Measurements from ENCODE around the gene FBXO33. TPM values are rescaled to one million over a fixed set of nuclear protein-coding genes. Genes with fewer than 3 reads are reported as not detected.
"Not testable (repeated sequence)": the region's sequence is repeated elsewhere in the genome, so short reads cannot be mapped to it uniquely, and the experiment has no call there.

The FBXO33 gene
- polyA plus RNA-seq, 1 donor: 9.0 TPM

DNA sequence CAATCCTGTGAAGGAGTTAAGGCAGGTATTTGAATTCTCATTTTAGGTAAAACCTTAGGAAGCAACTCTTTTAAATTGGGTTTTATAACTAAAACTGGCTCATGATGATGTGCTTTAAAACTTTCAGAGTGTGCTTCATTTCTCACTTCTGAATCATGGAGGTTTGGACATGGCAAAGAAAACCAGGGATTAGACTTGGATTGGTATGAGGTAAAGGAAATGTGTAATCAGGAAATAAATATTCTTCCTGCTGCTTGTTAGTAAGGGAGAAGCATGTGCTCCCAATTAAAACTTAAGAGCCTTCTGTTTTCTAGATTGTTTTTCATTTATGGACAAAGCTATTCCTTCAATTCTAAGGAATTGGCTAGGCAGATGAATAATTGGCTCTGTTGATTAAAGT lies 57.4 kb downstream of the FBXO33 start:
- no peak for DNase-seq
- Histone ChIP-seq H3K36me3 (ENCODE audit: control insufficient read depth, insufficient read depth, low read length) (peaks cover 8% of the 10 kb centered on the region), H3K27ac (ENCODE audit: low read length) (no peak overlapping the region), H3K4me1 (ENCODE audit: control insufficient read depth, insufficient read depth, low read length) (no peaks in the 10 kb centered on the region), H3K9me3 (ENCODE audit: control insufficient read depth, low read depth, low read length) (no peaks in the 10 kb centered on the region), H3K4me3 (ENCODE audit: low read length) (no peak overlapping the region), H3K27me3 (ENCODE audit: control insufficient read depth, insufficient read depth, low read length) (no peaks in the 10 kb centered on the region)

DNA sequence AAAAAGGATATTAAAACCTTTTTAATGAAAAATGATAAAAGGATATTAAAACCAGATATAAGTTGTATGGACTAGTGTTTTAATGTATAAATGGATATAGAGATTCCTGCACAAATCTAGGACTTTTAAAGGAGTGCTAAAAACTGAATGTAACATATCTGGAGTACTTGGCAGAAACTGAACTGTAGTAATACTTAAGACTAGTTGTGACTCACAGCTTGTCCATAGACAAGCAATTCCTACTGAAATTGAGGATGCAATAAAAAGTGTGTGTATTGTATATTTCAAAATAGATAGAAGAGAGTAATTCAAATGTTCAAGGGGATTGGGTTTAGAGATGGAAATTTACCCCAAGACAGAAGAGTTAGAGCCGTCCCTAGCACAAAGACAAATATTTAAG lies 59.6 kb downstream of the FBXO33 start:
- no peaks in the 10 kb centered on the region for H3K9me3 ChIP-seq (ENCODE audit: control insufficient read depth, low read depth, low read length)
- DNase-seq: no peak
- no CpG with 5 or more reads among the region's 1 CpG for WGBS (ENCODE audit: insufficient coverage, low lambda C conversion rate)
- H3K4me3 ChIP-seq (ENCODE audit: low read length): no peak overlapping the region
- H3K36me3 ChIP-seq (ENCODE audit: control insufficient read depth, insufficient read depth, low read length): peaks cover 15% of the 10 kb centered on the region
- H3K4me1 ChIP-seq (ENCODE audit: control insufficient read depth, insufficient read depth, low read length): no peaks in the 10 kb centered on the region
- H3K27ac ChIP-seq (ENCODE audit: low read length): no peak overlapping the region
- H3K27me3 ChIP-seq (ENCODE audit: control insufficient read depth, insufficient read depth, low read length): no peaks in the 10 kb centered on the region

DNA sequence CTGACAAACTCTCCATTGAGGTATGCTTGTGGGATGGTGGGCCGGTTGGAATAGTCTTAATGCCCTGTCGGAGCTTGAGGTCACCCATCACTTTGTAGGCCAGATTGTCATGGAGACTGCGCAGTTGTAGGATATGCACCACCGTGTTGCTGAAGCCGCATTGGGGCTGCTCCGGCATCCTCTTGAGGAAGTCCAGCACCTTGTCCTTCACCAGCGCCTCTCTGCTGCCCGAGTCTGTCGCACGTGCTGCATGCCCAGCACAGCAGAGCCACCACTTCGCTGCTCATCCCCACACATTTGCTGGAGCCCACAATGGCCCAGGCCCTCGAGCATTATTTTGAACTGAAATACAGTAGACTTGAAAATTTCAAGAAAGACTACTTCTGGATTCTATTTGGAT lies 61.8 kb downstream of the FBXO33 start:
- no peak for DNase-seq
- Histone ChIP-seq H3K4me1 (ENCODE audit: control insufficient read depth, insufficient read depth, low read length) (no peaks in the 10 kb centered on the region), H3K9me3 (ENCODE audit: control insufficient read depth, low read depth, low read length) (peaks cover 4% of the 10 kb centered on the region), H3K36me3 (ENCODE audit: control insufficient read depth, insufficient read depth, low read length) (peaks cover 25% of the 10 kb centered on the region), H3K27ac (ENCODE audit: low read length) (no peak overlapping the region), H3K27me3 (ENCODE audit: control insufficient read depth, insufficient read depth, low read length) (no peaks in the 10 kb centered on the region), H3K4me3 (ENCODE audit: low read length) (no peak overlapping the region)
- no CpG with 5 or more reads among the region's 12 CpGs for WGBS (ENCODE audit: insufficient coverage, low lambda C conversion rate)

DNA sequence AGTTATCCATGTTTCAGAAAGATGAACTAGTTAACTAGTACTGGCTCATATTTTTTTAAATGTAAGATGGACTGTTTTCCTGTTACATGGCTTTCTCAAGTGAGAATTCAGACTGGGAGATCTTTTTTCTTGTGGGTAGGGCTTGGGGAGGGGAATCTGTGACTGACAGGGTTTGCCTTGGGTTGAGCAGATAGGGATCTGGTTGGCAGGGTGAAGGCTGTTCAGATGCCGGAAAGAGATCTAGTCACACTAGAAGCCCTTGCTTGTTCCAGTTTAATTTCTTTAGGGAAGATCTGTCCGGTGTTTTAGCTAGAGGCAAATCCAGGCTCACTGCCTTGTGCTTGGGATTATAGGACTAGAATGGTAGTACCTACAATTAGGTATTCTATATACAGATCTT lies 63.2 kb downstream of the FBXO33 start:
- Histone ChIP-seq H3K27ac (ENCODE audit: low read length) (no peak overlapping the region), H3K9me3 (ENCODE audit: control insufficient read depth, low read depth, low read length) (peaks cover 16% of the 10 kb centered on the region), H3K27me3 (ENCODE audit: control insufficient read depth, insufficient read depth, low read length) (no peaks in the 10 kb centered on the region), H3K36me3 (ENCODE audit: control insufficient read depth, insufficient read depth, low read length) (peaks cover 29% of the 10 kb centered on the region), H3K4me1 (ENCODE audit: control insufficient read depth, insufficient read depth, low read length) (no peaks in the 10 kb centered on the region), H3K4me3 (ENCODE audit: low read length) (no peak overlapping the region)
- no peak for DNase-seq
- no CpG with 5 or more reads among the region's 2 CpGs for WGBS (ENCODE audit: insufficient coverage, low lambda C conversion rate)

- Histone ChIP-seq H3K4me1 (ENCODE audit: control insufficient read depth, insufficient read depth, low read length) (no peaks in the 10 kb centered on the region), H3K36me3 (ENCODE audit: control insufficient read depth, insufficient read depth, low read length) (peaks cover 29% of the 10 kb centered on the region), H3K4me3 (ENCODE audit: low read length) (no peak overlapping the region), H3K9me3 (ENCODE audit: control insufficient read depth, low read depth, low read length) (peaks cover 16% of the 10 kb centered on the region), H3K27me3 (ENCODE audit: control insufficient read depth, insufficient read depth, low read length) (no peaks in the 10 kb centered on the region), H3K27ac (ENCODE audit: low read length) (no peak overlapping the region)
- 66% methylated on average over 3 of the region's 4 CpGs for WGBS (ENCODE audit: insufficient coverage, low lambda C conversion rate)
- peak; percentile 19 to 42 for DNase-seq
These were observed 63.8 kb downstream of the FBXO33 start for GRCh38 chr14:39368261-39368959.

DNA sequence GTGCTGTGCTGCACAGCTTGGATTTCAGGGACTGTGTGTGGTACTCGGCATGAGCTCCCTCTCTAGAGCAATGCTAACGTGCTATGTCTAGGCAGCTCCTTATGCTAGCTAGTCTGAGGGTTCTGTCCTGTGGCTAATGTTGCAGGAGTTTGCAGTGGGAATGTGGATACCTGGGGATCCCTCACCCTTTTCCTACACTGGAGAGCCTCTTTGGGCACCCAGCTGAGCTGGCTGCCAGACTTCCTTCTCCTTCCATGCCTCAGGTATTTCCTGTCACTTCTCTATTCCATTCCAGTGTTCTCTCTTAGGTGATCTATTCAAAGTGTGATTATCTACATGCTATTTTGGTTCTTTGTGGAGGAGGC lies 64.9 kb downstream of the FBXO33 start:
- Histone ChIP-seq H3K27ac (ENCODE audit: low read length) (no peak overlapping the region), H3K9me3 (ENCODE audit: control insufficient read depth, low read depth, low read length) (peaks cover 16% of the 10 kb centered on the region), H3K4me1 (ENCODE audit: control insufficient read depth, insufficient read depth, low read length) (no peaks in the 10 kb centered on the region), H3K4me3 (ENCODE audit: low read length) (no peak overlapping the region), H3K36me3 (ENCODE audit: control insufficient read depth, insufficient read depth, low read length) (peaks cover 31% of the 10 kb centered on the region), H3K27me3 (ENCODE audit: control insufficient read depth, insufficient read depth, low read length) (no peaks in the 10 kb centered on the region)
- no peak for DNase-seq
- WGBS (ENCODE audit: insufficient coverage, low lambda C conversion rate): no CpG with 5 or more reads among the region's 2 CpGs

DNA sequence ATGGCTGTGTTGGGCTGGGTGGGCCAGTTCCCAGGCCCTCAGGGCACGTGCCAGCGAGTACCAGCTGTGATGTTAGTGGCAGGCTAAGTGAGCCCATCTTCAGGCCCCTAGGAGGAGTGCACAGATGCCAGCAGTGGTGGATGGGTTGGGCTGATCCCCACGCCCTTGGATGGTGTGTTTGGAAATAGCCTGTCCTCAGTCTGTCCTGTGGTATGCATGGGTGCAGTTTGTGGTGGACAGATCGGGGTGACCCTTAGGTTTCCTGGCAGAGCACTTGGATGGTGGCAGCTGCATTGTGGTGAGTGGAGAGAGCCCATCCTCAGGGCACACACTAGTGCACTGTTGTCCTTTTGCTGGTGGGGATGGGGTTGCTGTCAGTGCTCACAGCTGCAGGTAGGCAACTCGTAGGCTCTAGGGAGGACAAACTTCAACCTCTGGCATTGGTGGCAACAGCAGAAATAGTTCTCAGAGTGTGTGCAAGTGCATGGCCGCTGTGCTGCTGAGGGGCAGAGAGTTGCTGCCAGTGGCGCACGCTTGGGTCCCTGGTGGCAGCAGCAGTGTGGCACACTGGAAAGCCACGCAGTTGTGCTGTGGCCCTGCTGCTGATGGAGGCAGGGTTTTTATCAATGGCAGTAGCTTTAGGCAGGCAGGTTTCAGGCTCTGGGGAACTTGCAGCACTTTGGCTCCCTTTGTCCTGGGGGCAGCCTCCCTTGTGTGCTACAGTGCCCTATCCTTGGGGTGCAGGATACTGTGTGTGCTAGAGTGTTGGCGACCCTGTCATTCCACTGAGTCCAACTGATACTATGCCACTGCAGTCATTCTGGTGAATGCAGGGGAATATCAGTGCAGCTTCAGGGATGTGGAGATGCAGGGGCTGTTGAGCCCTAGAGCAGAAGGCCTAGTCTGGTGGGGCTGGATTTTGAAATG lies 65.5 kb downstream of the FBXO33 start:
- H3K27me3 ChIP-seq (ENCODE audit: control insufficient read depth, insufficient read depth, low read length): no peaks in the 10 kb centered on the region
- no peaks in the 10 kb centered on the region for H3K4me1 ChIP-seq (ENCODE audit: control insufficient read depth, insufficient read depth, low read length)
- no peak for DNase-seq
- peaks cover 31% of the 10 kb centered on the region for H3K36me3 ChIP-seq (ENCODE audit: control insufficient read depth, insufficient read depth, low read length)
- peaks cover 16% of the 10 kb centered on the region for H3K9me3 ChIP-seq (ENCODE audit: control insufficient read depth, low read depth, low read length)
- WGBS (ENCODE audit: insufficient coverage, low lambda C conversion rate): no CpG with 5 or more reads among the region's 10 CpGs
- no peak overlapping the region for H3K27ac ChIP-seq (ENCODE audit: low read length)
- H3K4me3 ChIP-seq (ENCODE audit: low read length): no peak overlapping the region

DNA sequence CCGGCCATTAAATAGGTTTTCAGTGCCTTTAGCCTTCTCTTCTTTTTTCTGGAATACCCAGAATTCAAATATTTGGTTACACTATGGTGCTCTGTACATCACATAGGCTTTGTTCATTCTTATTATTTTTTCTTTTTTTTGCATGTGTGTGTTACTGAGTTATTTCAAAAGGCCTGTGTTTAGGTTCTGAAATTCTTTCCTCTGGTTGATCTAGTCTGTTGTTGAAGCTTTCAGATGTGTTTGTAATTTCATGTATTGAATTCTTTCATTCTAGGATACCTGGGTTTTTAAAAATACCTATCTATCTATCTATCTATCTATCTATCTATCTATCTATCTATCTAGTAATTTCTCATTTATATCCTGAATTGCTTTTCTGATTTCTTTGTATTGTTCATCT lies 66.9 kb downstream of the FBXO33 start:
- H3K27ac ChIP-seq (ENCODE audit: low read length): no peak overlapping the region

DNA sequence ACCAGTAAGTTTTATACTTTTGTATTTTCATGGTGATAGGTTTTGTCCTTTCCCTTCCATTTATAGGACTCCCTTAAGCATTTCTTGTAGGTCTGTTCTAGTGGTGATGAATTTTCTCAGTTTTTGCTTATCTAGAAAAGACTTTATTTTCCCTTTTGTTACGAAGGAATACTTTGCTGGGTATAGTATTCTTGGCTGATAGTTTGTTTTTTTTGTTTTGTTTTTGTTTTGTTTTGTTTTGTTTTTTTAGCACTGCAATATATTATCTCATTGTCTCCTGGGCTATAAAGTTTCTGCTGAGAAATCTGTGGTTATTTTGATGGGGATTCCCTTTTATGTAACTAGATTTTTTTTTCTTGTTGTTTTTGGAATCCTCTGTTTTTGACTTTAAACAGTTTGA lies 67.7 kb downstream of the FBXO33 start:
- H3K36me3 ChIP-seq (ENCODE audit: control insufficient read depth, insufficient read depth, low read length): peaks cover 22% of the 10 kb centered on the region
- no peak for DNase-seq
- 100% methylated on average over 1 of the region's 1 CpG for WGBS (ENCODE audit: insufficient coverage, low lambda C conversion rate)
- no peak overlapping the region for H3K27ac ChIP-seq (ENCODE audit: low read length)
- peaks cover 16% of the 10 kb centered on the region for H3K9me3 ChIP-seq (ENCODE audit: control insufficient read depth, low read depth, low read length)
- no peaks in the 10 kb centered on the region for H3K4me1 ChIP-seq (ENCODE audit: control insufficient read depth, insufficient read depth, low read length)
- no peak overlapping the region for H3K4me3 ChIP-seq (ENCODE audit: low read length)
- no peaks in the 10 kb centered on the region for H3K27me3 ChIP-seq (ENCODE audit: control insufficient read depth, insufficient read depth, low read length)

More for the DNA sequence above, 66.9 kb downstream of the FBXO33 start:
- no CpG with 5 or more reads among the region's 1 CpG for WGBS (ENCODE audit: insufficient coverage, low lambda C conversion rate)
- peaks cover 27% of the 10 kb centered on the region for H3K36me3 ChIP-seq (ENCODE audit: control insufficient read depth, insufficient read depth, low read length)
- H3K27me3 ChIP-seq (ENCODE audit: control insufficient read depth, insufficient read depth, low read length): no peaks in the 10 kb centered on the region
- no peak for DNase-seq
- H3K4me3 ChIP-seq (ENCODE audit: low read length): no peak overlapping the region
- H3K9me3 ChIP-seq (ENCODE audit: control insufficient read depth, low read depth, low read length): peaks cover 16% of the 10 kb centered on the region
- no peaks in the 10 kb centered on the region for H3K4me1 ChIP-seq (ENCODE audit: control insufficient read depth, insufficient read depth, low read length)

DNA sequence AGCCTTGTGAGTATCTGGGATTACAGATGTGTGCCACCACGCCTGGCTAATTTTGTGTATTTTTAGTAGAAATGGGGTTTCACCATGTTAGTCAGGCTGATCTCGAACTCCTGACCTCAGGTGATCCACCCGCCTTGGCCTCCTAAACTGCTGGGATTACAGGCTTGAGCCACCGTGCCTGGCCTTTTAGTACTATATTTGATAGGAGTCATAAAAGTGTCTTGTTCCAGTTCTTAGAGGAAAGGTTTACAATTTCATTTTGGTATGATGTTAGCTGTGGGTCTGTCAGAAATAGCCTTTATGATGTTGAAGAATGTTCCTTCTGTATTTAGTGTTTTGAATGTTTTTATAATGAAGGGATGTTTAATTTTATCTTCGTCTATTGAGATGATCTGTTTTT lies 70.7 kb downstream of the FBXO33 start:
- Histone ChIP-seq H3K9me3 (ENCODE audit: control insufficient read depth, low read depth, low read length) (peaks cover 16% of the 10 kb centered on the region), H3K36me3 (ENCODE audit: control insufficient read depth, insufficient read depth, low read length) (peaks cover 19% of the 10 kb centered on the region)
- H3K27me3 ChIP-seq (ENCODE audit: control insufficient read depth, insufficient read depth, low read length); DNase-seq; H3K4me3 ChIP-seq (ENCODE audit: low read length); H3K4me1 ChIP-seq (ENCODE audit: control insufficient read depth, insufficient read depth, low read length); H3K27ac ChIP-seq (ENCODE audit: low read length): not testable (repeated sequence)
- WGBS (ENCODE audit: insufficient coverage, low lambda C conversion rate): 100% methylated on average over 1 of the region's 5 CpGs
